Psoas muscle (tissue), 8 donors: ENCODE measurements around the gene SPARCL1. TPM values are rescaled to one million over a fixed set of nuclear protein-coding genes. Genes with fewer than 3 reads are reported as not detected.
"Not testable (repeated sequence)": the region's sequence is repeated elsewhere in the genome, so short reads cannot be mapped to it uniquely, and the experiment has no call there.

Experiments used
- ATAC-seq, 4 donors: fragments of 200-7000 bp; cut with Tn5 transposase; one replicate each; pipeline ENCODE4 v1.9.1; 2020; ENCODE audit warnings: moderate library complexity in 3 of 4, mild to moderate bottlenecking in 2 of 4
- DNase-seq, 2 donors: peaks; one replicate each; pipeline ENCODE4 v3.0.0-alpha.2; 2020
- H3K27ac ChIP-seq: fragments of 200-600 bp; one replicate; pipeline ENCODE4 v1.8.0; 2022
- H3K27me3 ChIP-seq, 3 donors: fragments of 200-600 bp in 1 of 3; one replicate each; pipeline versions ENCODE4 v1.6.1 to v1.8.0; 2013 to 2022; ENCODE audit warnings: low read length in 2 of 3, mild to moderate bottlenecking in 2 of 3, moderate library complexity in 1 of 3; ENCODE audit not compliant: insufficient read depth in 3 of 3
- H3K36me3 ChIP-seq, 2 donors: fragments of 200-600 bp in 1 of 2; one replicate each; pipeline versions ENCODE4 v1.6.1 to v1.8.0; 2013 to 2022; ENCODE audit warnings: low read depth in 1 of 2, mild to moderate bottlenecking in 1 of 2, moderate library complexity in 1 of 2; ENCODE audit not compliant: insufficient read depth in 1 of 2
- H3K4me1 ChIP-seq: fragments of 200-600 bp; one replicate; pipeline ENCODE4 v1.8.0; 2022
- H3K4me3 ChIP-seq: fragments of 200-600 bp; one replicate; pipeline ENCODE4 v1.8.0; 2022; ENCODE audit warnings: mild to moderate bottlenecking
- H3K9me3 ChIP-seq: fragments of 200-600 bp; one replicate; pipeline ENCODE4 v1.8.0; 2022
- CTCF ChIP-seq: fragments of 200-600 bp; IDR thresholded peaks from one replicate; pipeline ENCODE4 v1.8.0; 2022; ENCODE audit warnings: antibody characterized with exemption
- WGBS, 3 donors: extraction: QIAGEN DNeasy Blood & Tissue Kit; methylation state at CpG; one replicate each; pipeline versions ENCODE4 v1.1.6 to v1.1.7; 2013; 5-methylcytosine and 5-hydroxymethylcytosine counted together
- intact Hi-C, 2 donors: fragments of 100-400 bp; cut with DNase I; formaldehyde crosslinking; loops; one replicate each; pipeline versions ENCODE4 v1.11.0 to v1.14.2; 2022
- long read RNA-seq, 2 donors: library from polyadenylated mRNA; unstranded; transcript quantifications; one replicate each; pipeline ENCODE4 v2.0.0, GENCODE V29; 2021
- polyA plus RNA-seq, 3 donors: library from polyadenylated mRNA; stranded (reverse); fragments of 200-250 nt; gene quantifications; one replicate each; pipeline ENCODE4 v1.2.3, GENCODE V29; 2013
- total RNA-seq, 4 donors: library from RNA; stranded (reverse); fragmentation: NEBNext Ultra II Directional in 2 of 4; extraction: Animal tissue kit (Norgen Biotek cat#: 25700) in 2 of 4; gene quantifications; one replicate each; pipeline versions ENCODE4 v1.2.1 to v1.2.4, GENCODE V29; 2021 to 2023
- donor health status: healthy with polysubstance abuse.
- donor health status: DM: no; HTN: no; CAD: no; lungs with moderate emphysema.
- donor health status: Bipolar disorder and iron deficiency.
- donor health status: healthy.
- donor health status: DM: yes; HTN: yes; CAD: no.
- donor health status: DM: no; HTN: no; CAD: no.
- donor health status: DM: no; HTN: no; CAD: no.
- donor health status: DM: yes; HTN: yes; CAD: no.

Gene SPARCL1
- total RNA-seq (100 to 1,000 TPM; 117 to 267 (median 155) TPM), polyA plus RNA-seq (100 to 1,000 TPM; 178 to 260 (median 219) TPM)
- long read RNA-seq, donor 1, transcript SPARCL1-201 (11 exons, 2,906 nt), result major isoform, 50 of 83 reads
- long read RNA-seq, donor 1, partial matches to known transcripts, result 27 of 83 reads
- long read RNA-seq, donor 1, other reads (novel, unspliced or antisense), result 2 of 83 reads
- long read RNA-seq, donor 2, transcript SPARCL1-202 (12 exons, 2,994 nt), result minor isoform, 11 of 224 reads
- long read RNA-seq, donor 2, transcript SPARCL1-201 (11 exons, 2,906 nt), result major isoform, 148 of 224 reads
- long read RNA-seq, donor 2, transcript SPARCL1-203 (5 exons, 950 nt), result minor isoform, 5 of 224 reads
- long read RNA-seq, donor 2, partial matches to known transcripts, result 51 of 224 reads
- long read RNA-seq, donor 2, other reads (novel, unspliced or antisense), result 9 of 224 reads

GRCh38 chr4:87529187-87529586, at the start of gene SPARCL1:
SPARCL1 (minus strand) TSS chr4:87529376; CDS start chr4:87499574, 29,802 bp downstream.
- H3K9me3 ChIP-seq, result no peaks in the 10 kb centered on the region
- H3K4me3 ChIP-seq, result peak within 1 kb of the TSS; percentile 62
- no peaks in the 10 kb centered on the region for H3K4me1 ChIP-seq
- H3K27ac ChIP-seq, result peak within 1 kb of the TSS; percentile 67
- DNase-seq (peak; percentile 21 to 63), ATAC-seq (peak in 3 of 4 donors; percentile 35 to 63 (median 39))
- TF ChIP-seq CTCF, result no peak
- WGBS, 3 donors, result 30 to 36% (median 32%) methylated on average over 4 of the region's 4 CpGs
- intact Hi-C loops, result no loop called here
- H3K36me3 ChIP-seq, result no peaks in the 10 kb centered on the region
- no peaks in the 10 kb centered on the region for H3K27me3 ChIP-seq

- ATAC-seq (no peak), DNase-seq (no peak)
- no peak for TF ChIP-seq CTCF
- no peak overlapping the region for H3K27ac ChIP-seq
- no peaks in the 10 kb centered on the region for H3K9me3 ChIP-seq
- no peak overlapping the region for H3K4me3 ChIP-seq
- no peaks in the 10 kb centered on the region for H3K4me1 ChIP-seq
- H3K36me3 ChIP-seq, result no peaks in the 10 kb centered on the region
- intact Hi-C loops, result no loop called here
- H3K27me3 ChIP-seq, result no peaks in the 10 kb centered on the region
Measured at GRCh38 chr4:87575983-87576382, 46.8 kb upstream of the SPARCL1 start.

GRCh38 chr4:87575408-87575807, 46.2 kb upstream of the SPARCL1 start:
- intact Hi-C loops, result no loop called here
- WGBS, 3 donors, result 88 to 95% (median 94%) methylated on average over 1 of the region's 1 CpG
- ATAC-seq, result no peak
- Histone ChIP-seq H3K4me3 (no peak overlapping the region), H3K36me3 (no peaks in the 10 kb centered on the region), H3K9me3 (no peaks in the 10 kb centered on the region), H3K27me3 (no peaks in the 10 kb centered on the region), H3K4me1 (no peaks in the 10 kb centered on the region), H3K27ac (no peak overlapping the region)
- TF ChIP-seq CTCF, result no peak
- DNase-seq, result no peak

- 45 to 87% (median 78%) methylated on average over 3 of the region's 3 CpGs for WGBS, 3 donors
- TF ChIP-seq CTCF, result no peak
- DNase-seq, result no peak
- H3K4me3 ChIP-seq, result no peak overlapping the region
- no peaks in the 10 kb centered on the region for H3K9me3 ChIP-seq
- intact Hi-C loops, result no loop called here
- no peaks in the 10 kb centered on the region for H3K36me3 ChIP-seq
- no peak overlapping the region for H3K27ac ChIP-seq
- no peaks in the 10 kb centered on the region for H3K27me3 ChIP-seq
- no peak for ATAC-seq
- H3K4me1 ChIP-seq, result no peaks in the 10 kb centered on the region
Measured at GRCh38 chr4:87574996-87575395, 45.8 kb upstream of the SPARCL1 start.

- ATAC-seq, H3K27me3 ChIP-seq, H3K36me3 ChIP-seq, intact Hi-C loops, H3K4me3 ChIP-seq, H3K9me3 ChIP-seq, H3K27ac ChIP-seq, H3K4me1 ChIP-seq, DNase-seq: not testable (repeated sequence)
Measured at GRCh38 chr4:87574376-87574775, 45.2 kb upstream of the SPARCL1 start.
